Measurements from ENCODE around the gene PAM. TPM values are rescaled to one million over a fixed set of nuclear protein-coding genes. Genes with fewer than 3 reads are reported as not detected.

The PAM gene
- total RNA-seq, 1 experiment from 2014 or later = 60.3 TPM

DNA sequence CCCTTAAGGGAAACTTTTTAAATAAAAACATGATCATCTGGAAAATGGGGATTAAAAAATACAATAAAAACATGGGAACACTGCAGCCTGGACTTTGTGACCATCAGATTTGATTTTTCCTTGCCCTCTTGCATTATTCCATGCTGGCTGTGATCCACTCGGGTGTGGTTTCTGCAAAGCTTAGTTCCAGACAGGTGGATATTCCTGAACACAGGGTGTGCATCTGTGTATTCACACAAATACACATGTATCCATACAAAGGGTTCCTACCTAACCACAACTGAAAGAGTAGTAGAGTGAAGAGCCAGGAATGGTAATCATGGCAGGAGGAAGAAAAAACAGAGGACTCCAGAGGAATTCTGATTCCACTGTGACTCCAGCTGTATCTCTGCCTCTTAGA, 178.2 kb downstream of the PAM start:
- Mint-ChIP-seq H3K4me1 (ENCODE audit: insufficient read depth, unreplicated experiment) (no peaks in the 10 kb centered on the region), H3K9me3 (ENCODE audit: unreplicated experiment) (no peaks in the 10 kb centered on the region), H3K27ac (ENCODE audit: low read depth, unreplicated experiment) (no peak overlapping the region), H3K4me3 (ENCODE audit: unreplicated experiment) (no peak overlapping the region), H3K27me3 (ENCODE audit: insufficient read depth, unreplicated experiment) (no peaks in the 10 kb centered on the region), H3K36me3 (ENCODE audit: insufficient read depth, unreplicated experiment) (no peaks in the 10 kb centered on the region)
- ChIA-PET CTCF (interaction anchor here (0.7 kb wide), 1 partner anchor 21 kb away, joined by 7 read pairs; no protein-coding TSS in a partner anchor), POLR2A (interaction anchor here (0.6 kb wide), 1 partner anchor 46 kb away, joined by 3 read pairs; no protein-coding TSS in a partner anchor)
- intact Hi-C loops (cut with micrococcal nuclease) = no loop called here
- no peak for DNase-seq (ENCODE audit: unreplicated experiment)
- no TSS peak for BruUV-seq (replicated peaks)
- no peak for TF ChIP-seq CTCF (IDR thresholded peaks at IDR 0.05; ENCODE audit: unreplicated experiment)

DNA sequence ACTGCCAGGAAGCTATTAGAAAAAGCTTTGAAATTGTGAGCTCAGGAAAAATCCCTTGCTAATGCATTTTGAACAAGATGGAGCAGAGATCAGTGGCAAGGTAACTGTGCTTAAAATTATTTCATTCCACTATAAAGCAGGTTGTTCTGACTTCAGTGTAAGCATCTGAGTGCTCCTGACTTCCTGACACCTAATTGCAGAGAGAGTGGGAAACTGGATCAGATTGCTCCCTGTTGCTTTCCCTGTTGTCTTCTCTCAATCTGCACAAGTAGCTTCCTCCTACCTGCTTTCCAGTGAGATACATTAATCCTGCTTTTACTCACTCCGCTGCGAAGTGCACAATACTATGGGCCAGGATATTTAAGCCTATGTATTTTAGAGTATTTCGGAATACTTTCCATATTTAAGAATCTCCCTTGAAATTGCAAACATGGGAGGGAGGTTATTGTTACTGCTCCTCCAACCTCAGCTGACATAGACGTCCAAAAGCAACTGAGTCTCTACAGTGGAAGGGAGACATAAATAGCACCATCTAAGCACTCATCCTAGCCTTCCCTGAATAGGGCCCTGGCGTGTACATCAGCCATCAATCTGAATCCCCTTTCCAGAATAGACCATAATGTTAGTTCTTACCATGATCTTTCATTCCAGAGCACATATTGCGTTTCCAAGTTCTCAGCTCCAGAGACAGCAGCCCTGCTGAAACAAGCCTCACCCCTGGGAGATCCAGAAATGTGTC, 178.8 kb downstream of the PAM start:
- CTCF ChIA-PET = interaction anchor here (0.6 kb wide), 1 partner anchor 325 kb away, joined by 3 read pairs; no protein-coding TSS in a partner anchor
- Mint-ChIP-seq H3K27me3 (ENCODE audit: insufficient read depth, unreplicated experiment) (no peaks in the 10 kb centered on the region), H3K4me1 (ENCODE audit: insufficient read depth, unreplicated experiment) (no peaks in the 10 kb centered on the region), H3K9me3 (ENCODE audit: unreplicated experiment) (no peaks in the 10 kb centered on the region), H3K36me3 (ENCODE audit: insufficient read depth, unreplicated experiment) (no peaks in the 10 kb centered on the region), H3K27ac (ENCODE audit: low read depth, unreplicated experiment) (no peak overlapping the region), H3K4me3 (ENCODE audit: unreplicated experiment) (no peak overlapping the region)
- no peak for TF ChIP-seq CTCF (IDR thresholded peaks at IDR 0.05; ENCODE audit: unreplicated experiment)
- POLR2A ChIA-PET = interaction anchor here (0.6 kb wide), 1 partner anchor 45 kb away, joined by 3 read pairs; no protein-coding TSS in a partner anchor
- BruUV-seq (replicated peaks) = no TSS peak
- no peak for DNase-seq (ENCODE audit: unreplicated experiment)
- intact Hi-C loops (cut with micrococcal nuclease) = no loop called here

- no TSS peak for BruUV-seq (replicated peaks)
- intact Hi-C loops (cut with micrococcal nuclease) = no loop called here
- no peak overlapping the region for H3K4me3 Mint-ChIP-seq (ENCODE audit: unreplicated experiment)
- no peak for DNase-seq (ENCODE audit: unreplicated experiment)
- ChIA-PET POLR2A (no interaction called here), CTCF (interaction anchor here (0.9 kb wide), 1 partner anchor 354 kb away, joined by 3 read pairs; no protein-coding TSS in a partner anchor)
- H3K27me3 Mint-ChIP-seq (ENCODE audit: insufficient read depth, unreplicated experiment) = no peaks in the 10 kb centered on the region
- H3K36me3 Mint-ChIP-seq (ENCODE audit: insufficient read depth, unreplicated experiment) = no peaks in the 10 kb centered on the region
- H3K27ac Mint-ChIP-seq (ENCODE audit: low read depth, unreplicated experiment) = no peak overlapping the region
- no peak for TF ChIP-seq CTCF (IDR thresholded peaks at IDR 0.05; ENCODE audit: unreplicated experiment)
- H3K4me1 Mint-ChIP-seq (ENCODE audit: insufficient read depth, unreplicated experiment) = no peaks in the 10 kb centered on the region
- H3K9me3 Mint-ChIP-seq (ENCODE audit: unreplicated experiment) = no peaks in the 10 kb centered on the region
Observed at GRCh38 chr5:102937894-102938293, 182.8 kb downstream of the PAM start.

- BruUV-seq (replicated peaks) = no TSS peak
- Mint-ChIP-seq H3K36me3 (ENCODE audit: insufficient read depth, unreplicated experiment) (no peaks in the 10 kb centered on the region), H3K27me3 (ENCODE audit: insufficient read depth, unreplicated experiment) (no peaks in the 10 kb centered on the region), H3K4me3 (ENCODE audit: unreplicated experiment) (no peak overlapping the region), H3K27ac (ENCODE audit: low read depth, unreplicated experiment) (no peak overlapping the region), H3K4me1 (ENCODE audit: insufficient read depth, unreplicated experiment) (no peaks in the 10 kb centered on the region), H3K9me3 (ENCODE audit: unreplicated experiment) (no peaks in the 10 kb centered on the region)
- ChIA-PET CTCF (interaction anchor here (0.6 to 1.2 kb wide), 3 partner anchors 9 to 444 kb away, joined by 3 read pairs; no protein-coding TSS in a partner anchor), POLR2A (no interaction called here)
- no peak for TF ChIP-seq CTCF (IDR thresholded peaks at IDR 0.05; ENCODE audit: unreplicated experiment)
- DNase-seq (ENCODE audit: unreplicated experiment) = no peak
- intact Hi-C loops (cut with micrococcal nuclease) = no loop called here
Observed at GRCh38 chr5:102941111-102941510, 186.0 kb downstream of the PAM start.
